NK-92 treated with Interleukin-12 subunit alpha and Interleukin-12 subunit beta, amount 100 ng/mL, for 24 hours (cell line): ENCODE measurements around the gene DGCR8.

Experiments used
- DNase-seq: peaks from one replicate; lab custom pipeline; 2025; lab: John Stamatoyannopoulos, UW

Gene DGCR8

GRCh38 chr22:20090730-20091240, 10.7 kb downstream of the DGCR8 start:
- DNase-seq: no peak

DNA sequence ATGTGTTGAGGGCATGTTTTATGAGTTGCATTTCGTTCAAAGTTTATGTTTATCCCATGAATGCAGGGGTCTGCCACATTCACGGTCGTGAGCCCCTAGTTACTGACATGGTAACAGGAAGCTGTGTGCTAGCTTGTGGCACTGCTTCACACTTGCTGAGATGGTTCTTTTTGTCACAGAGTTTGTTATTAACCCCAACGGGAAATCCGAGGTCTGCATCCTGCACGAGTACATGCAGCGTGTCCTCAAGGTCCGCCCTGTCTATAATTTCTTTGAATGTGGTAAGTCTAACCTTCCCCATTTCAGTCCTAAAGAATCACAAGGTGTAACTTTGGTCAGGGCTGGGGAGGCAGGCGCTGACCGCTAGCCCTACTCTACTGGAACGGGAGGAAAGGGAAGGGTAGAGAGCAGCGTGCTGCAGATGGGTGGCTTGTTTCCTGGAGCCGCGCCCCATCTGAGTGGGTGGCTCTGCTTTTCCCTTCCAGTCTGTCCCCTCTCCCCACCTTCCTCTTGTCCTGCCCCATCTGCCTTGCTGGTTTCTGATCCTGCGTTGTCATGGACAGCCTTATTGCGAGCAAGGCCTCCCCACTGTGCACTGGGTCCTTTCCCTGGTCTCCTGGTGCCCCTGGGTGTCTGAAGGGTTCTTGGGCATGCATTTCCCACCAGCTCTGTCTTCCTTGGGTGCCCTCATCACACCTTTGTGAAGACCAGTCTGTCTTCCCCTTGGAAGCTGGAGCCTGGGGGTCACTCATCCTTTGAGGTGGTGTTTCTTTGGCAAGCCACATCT, 11.8 kb downstream of the DGCR8 start:
- no peak for DNase-seq

GRCh38 chr22:20092477-20092854, 12.4 kb downstream of the DGCR8 start:
- DNase-seq: no peak

- no peak for DNase-seq
These were observed 13.6 kb downstream of the DGCR8 start for GRCh38 chr22:20093418-20094196.

- DNase-seq: no peak
These were observed 14.3 kb downstream of the DGCR8 start for GRCh38 chr22:20094197-20094807.

- DNase-seq: no peak
These were observed 15.5 kb downstream of the DGCR8 start for GRCh38 chr22:20095521-20095920.

GRCh38 chr22:20096574-20097420, 16.8 kb downstream of the DGCR8 start:
- no peak for DNase-seq

DNA sequence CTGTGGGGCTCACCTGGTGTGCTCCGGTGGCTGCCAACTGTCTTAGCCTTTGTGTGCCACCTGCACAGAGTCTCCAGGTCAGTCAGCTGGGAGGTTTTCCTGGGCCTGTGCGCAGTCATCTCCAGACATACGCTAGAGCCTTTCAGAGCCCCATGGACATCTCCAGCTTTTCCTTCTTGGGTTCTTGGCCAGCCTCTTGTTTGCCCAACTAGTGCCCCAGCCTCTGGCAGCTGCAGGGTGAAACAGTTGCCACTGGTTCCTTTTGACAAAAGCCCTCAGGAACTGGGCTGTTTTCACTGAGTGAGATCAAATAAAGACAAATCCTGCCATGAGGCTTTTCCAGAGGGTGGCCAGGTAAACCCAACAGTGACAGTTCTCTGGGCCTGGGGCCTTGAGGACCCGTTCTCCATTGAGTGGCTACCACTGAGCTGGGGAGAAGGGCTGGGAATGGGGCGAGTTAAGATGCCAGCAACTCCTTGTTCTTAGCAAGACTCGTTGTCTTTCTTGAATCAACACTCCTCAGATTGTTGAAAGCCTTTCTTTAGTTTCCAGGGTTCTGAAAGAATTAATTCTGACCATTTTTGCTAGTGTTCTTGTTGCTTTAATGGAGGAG, 19.2 kb downstream of the DGCR8 start:
- no peak for DNase-seq

- no peak for DNase-seq
These were observed 21.6 kb downstream of the DGCR8 start for GRCh38 chr22:20101638-20102037.

DNA sequence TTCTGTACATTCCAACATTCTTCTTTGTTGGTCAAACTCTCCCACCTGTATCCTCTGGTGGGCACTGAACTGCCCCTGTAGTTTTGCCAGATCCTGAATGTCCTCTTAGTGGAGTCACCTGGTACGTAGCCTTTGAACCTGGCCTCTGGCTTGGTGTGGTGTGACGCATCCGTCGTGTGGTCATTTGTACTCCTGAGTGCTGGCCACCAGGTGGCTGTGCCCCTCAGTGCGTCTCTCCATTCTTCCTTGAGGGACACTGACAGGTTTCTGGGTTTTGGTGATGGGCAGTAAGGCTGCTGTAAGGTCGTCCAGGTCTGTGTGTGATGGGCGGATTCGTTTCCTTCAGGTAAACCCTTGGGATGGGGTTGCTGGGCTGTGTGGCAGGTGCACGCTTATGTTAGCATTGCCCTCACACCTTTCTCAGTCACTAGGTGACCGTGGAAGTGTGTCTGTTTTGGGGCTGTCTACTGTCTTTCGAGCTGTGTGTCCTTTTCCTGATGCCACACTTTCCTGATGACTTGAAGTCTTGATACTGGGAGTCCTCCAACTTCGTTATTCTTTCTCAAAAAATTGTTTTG, 22.3 kb downstream of the DGCR8 start:
- no peak for DNase-seq

DNA sequence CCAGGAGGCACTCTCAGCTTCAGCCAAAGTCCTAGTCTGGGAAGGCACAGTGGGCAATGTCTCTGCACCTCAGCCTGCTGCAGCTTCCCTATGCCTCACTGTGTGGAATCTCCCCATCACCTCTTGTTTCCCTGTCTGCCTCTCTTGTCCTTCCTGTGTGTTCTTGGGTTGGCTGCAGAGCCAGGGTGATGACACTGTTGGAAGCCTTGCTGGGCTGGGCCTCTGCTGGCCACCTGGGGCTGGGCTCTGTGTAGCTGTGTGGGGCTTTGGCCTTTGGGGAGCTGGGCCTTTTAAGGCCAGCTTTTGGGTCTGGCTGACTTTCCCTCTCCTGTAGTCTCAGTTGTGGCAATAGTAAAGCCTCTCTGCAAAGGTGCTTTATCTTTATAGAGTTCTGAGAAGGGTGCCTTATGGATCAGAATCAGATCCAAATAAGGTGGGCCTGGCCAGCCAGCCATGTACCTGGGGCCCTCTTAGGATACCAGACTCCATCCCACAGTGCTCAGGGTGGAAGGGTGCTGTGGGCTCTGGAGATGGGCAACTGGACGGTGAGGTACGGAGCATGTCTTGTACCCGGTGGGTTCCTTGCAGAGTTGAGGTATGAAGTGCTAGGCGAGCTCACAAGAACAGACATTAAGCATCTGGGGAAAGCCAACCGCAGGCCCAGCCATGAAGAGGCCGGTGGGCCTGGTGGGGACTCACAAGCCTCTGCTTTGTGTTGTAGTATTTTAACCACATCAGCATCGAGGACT, 25.6 kb downstream of the DGCR8 start:
- no peak for DNase-seq

DNA sequence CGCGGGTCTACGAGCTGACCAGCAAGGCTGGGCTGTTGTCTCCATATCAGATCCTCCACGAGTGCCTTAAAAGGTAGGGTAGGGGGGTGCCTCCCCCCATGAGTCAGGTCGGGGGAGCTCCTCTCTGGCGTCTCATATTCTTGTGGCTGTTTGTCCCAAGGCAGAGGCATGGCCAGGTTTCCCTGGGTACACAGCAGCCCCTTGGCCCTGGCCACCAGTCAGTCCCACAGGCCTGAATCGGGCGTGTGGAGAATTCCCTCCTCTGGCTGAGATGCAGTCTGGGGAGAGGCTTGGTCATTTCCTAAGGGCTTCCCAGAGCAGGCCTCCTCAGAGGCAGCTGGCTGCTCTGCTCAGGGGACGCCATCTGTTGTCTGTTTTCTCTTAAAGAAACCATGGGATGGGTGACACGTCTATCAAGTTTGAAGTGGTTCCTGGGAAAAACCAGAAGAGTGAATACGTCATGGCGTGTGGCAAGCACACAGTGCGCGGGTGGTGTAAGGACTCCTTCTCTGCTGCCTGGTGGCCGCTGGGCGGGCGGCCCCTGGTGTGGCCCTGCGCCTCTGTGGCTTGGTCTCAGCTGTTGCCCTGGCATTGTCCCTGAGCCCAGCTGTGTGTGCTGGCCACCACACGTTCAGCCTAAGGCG, 26.3 kb downstream of the DGCR8 start:
- no peak for DNase-seq

GRCh38 chr22:20106849-20107237, 26.8 kb downstream of the DGCR8 start:
- DNase-seq: no peak

DNA sequence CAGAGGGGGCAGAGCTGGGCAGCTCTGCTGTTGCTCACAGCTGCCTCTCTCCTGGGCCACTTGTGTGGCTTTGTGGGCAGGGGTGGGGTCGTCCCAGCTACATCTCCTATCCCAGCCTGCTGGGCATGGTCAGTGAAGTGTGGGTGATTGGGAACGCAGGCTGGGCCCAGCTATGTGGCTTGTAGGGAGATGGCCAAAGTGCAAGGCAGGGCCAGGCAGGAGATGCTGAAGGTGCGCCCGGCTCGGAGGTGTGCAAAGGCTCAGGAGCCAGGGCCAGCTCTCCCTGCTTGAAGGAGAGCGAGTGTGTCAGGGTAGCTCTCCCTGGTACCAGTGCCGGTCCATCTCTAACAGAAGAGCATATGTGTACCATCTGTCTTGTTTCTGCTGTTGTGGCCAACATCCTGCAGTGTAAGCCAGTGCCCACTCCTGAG, 27.4 kb downstream of the DGCR8 start:
- DNase-seq: no peak

DNA sequence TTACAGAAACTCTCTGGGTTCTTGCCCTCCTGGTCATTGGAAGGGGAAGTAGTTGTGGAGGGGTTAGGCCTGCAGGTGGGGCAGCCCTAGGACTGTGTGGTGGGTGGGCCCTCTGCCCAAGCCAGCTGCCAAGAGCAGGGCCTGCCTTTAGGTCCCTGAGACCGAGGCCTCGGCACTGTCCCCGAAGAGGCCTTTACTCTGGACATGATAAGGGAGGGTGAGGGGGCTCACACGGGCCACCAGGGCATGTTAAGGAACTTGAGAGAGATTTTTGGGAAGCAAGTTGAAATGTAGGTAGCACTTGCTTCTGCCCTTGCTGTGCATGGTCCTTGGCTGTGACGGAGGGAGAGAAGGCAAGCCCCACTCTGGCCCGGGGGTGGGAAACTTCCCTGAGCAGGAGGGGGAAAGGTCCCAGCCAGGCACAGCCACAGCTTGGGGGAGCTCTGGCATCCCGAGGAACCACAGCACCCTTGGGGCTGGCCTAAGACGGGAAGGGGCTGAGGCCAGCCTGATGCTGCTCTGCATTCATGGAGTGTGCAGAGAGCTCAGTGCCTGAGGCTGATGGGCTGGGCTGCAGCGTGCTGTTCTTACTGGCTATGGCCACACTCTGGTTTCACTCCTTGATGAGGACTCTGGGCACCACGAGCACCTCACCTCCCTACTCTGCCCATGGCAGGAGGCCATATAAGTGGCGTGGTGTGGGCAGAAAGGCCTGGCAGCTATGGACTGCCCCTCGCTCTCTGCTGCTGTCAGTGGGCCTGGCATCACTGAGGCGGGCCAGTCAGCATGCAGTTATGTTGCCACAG, 28.1 kb downstream of the DGCR8 start:
- no peak for DNase-seq

GRCh38 chr22:20108757-20109230, 28.8 kb downstream of the DGCR8 start:
- DNase-seq: no peak

DNA sequence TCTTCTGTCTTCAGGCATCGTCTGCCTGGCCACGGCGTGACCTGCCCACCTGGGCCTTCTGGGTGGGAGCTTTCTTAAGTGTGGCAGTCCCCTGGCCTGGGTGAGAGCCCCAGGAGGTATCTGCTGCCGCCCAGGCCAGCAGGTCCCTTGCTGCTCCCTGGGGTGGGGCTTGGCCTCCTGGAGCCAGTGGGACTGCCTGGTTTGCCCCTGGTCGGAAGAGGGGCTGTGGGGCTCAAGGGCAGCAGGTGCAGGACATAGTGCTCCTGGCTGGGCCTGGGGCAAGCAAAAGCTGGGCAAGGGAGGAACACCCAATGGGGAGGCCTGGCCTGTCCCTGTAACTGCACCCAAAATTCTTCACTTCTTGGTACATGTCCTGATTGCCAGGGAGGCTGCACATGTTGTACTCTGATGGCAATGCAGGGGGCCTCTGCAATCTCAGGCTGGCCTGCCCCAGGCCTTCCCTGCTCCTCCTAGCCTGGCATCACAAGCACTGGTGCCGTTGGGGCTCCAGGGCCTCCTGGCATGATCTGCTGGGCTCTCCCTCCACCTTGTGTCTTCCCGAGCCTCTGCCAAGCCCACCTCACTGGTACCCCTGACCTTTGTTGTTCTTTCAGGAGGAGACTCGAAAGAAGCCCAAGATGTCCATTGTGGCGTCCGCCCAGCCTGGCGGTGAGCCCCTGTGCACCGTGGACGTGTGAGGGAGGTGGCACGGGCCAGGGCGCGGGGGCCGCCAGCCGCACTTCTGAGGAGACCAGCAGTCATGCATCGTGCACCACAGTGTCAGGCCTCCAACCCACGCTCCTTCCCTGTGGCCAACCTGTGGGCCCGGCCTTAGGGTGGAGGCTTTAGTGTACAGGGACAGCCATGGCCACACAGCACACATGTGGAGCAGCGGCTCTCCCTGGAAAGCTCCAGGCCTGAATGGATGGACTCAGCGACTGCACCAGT, 29.6 kb downstream of the DGCR8 start:
- DNase-seq: no peak
